ENCODE data around the gene PTPRG. TPM values are rescaled to one million over a fixed set of nuclear protein-coding genes. Genes with fewer than 3 reads are reported as not detected.

The PTPRG gene
- polyA plus RNA-seq, 1 donor (not counting 4 experiments of a cell fraction or from before 2014, with no cell fraction given), result 12.1 TPM

- Histone ChIP-seq H3K9me1 (ENCODE audit: control insufficient read depth, extremely low read depth, insufficient read depth, low read length) (no peaks in the 10 kb centered on the region), H2AFZ (ENCODE audit: control insufficient read depth, low read length) (no peak overlapping the region), H3K4me1 (ENCODE audit: control insufficient read depth, extremely low read depth, insufficient read depth, low read length) (no peaks in the 10 kb centered on the region), H3K27me3 (ENCODE audit: control insufficient read depth, extremely low read depth, insufficient read depth, low read length) (no peaks in the 10 kb centered on the region), H3K4me2 (ENCODE audit: control insufficient read depth, extremely low read depth, insufficient read depth, low read depth, low read length) (no peak overlapping the region), H3K27ac (ENCODE audit: control insufficient read depth, insufficient read depth, low read length) (no peak overlapping the region), H3K4me3 (ENCODE audit: control insufficient read depth in 2 of 3, extremely low read depth in 1 of 3, insufficient read depth in 2 of 3, low read depth in 1 of 3, low read length in 3 of 3) (no peak overlapping the region), H3K9ac (ENCODE audit: control insufficient read depth, extremely low read depth, insufficient read depth, low read length) (no peak overlapping the region), H3K36me3 (ENCODE audit: control insufficient read depth in 2 of 2, extremely low read depth in 1 of 2, insufficient read depth in 2 of 2, low read length in 2 of 2) (no peaks in the 10 kb centered on the region), H3K79me2 (ENCODE audit: control insufficient read depth, insufficient read depth, low read length) (no peaks in the 10 kb centered on the region), H3K9me3 (ENCODE audit: control insufficient read depth, low read depth, low read length) (no peaks in the 10 kb centered on the region), H4K20me1 (ENCODE audit: control insufficient read depth, extremely low read depth, insufficient read depth, low read length) (no peaks in the 10 kb centered on the region)
- dilution Hi-C loops (cut with MboI; ENCODE audit: extremely low pct_ligation_motif_present, low sequenced_read_pairs), result no loop called here
- no peak for DNase-seq (ENCODE audit: low read depth, low spot score)
- no peak for TF ChIP-seq CTCF (optimal IDR thresholded peaks at IDR 0.05 in 1 of 3, IDR thresholded peaks at IDR 0.05 in 1 of 3, conservative IDR thresholded peaks at IDR 0.05 in 1 of 3; ENCODE audit: extremely low read depth in 1 of 3, insufficient read depth in 2 of 3, low read length in 3 of 3)
- no peak for TF ChIP-seq EZH2 (IDR thresholded peaks at IDR 0.05; ENCODE audit: low read length)
- FAIRE-seq, result no peak
Measured at GRCh38 chr3:62281726-62282125, 720.4 kb downstream of the PTPRG start.

DNA sequence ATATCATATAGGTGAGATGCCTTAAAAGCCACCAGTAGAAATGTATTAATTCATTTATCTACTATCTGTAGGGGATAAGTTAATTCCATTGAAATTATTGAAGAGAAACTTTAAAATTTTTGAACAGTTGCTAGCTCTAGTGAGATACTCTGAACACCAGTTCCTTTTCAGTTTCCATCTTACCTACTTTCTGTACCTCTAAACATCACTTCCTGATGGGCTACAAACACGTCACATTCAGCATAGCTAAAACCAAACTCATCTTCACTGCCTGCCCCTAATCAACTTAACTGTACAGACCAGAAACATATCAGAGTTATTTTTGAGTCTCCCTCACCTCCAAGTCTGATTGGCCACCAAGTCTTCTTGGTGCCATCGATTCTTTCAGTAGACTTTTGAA is 723.1 kb downstream of the PTPRG start:
- no peak for TF ChIP-seq EZH2 (IDR thresholded peaks at IDR 0.05; ENCODE audit: low read length)
- TF ChIP-seq CTCF (optimal IDR thresholded peaks at IDR 0.05 in 1 of 3, IDR thresholded peaks at IDR 0.05 in 1 of 3, conservative IDR thresholded peaks at IDR 0.05 in 1 of 3; ENCODE audit: extremely low read depth in 1 of 3, insufficient read depth in 2 of 3, low read length in 3 of 3), result no peak
- DNase-seq (ENCODE audit: low read depth, low spot score) (no peak), FAIRE-seq (no peak)

More for the DNA sequence above, 723.1 kb downstream of the PTPRG start:
- H3K27me3 ChIP-seq (ENCODE audit: control insufficient read depth, extremely low read depth, insufficient read depth, low read length), result no peaks in the 10 kb centered on the region
- H2AFZ ChIP-seq (ENCODE audit: control insufficient read depth, low read length), result no peak overlapping the region
- no peak overlapping the region for H3K4me3 ChIP-seq (ENCODE audit: control insufficient read depth in 2 of 3, extremely low read depth in 1 of 3, insufficient read depth in 2 of 3, low read depth in 1 of 3, low read length in 3 of 3)
- no peaks in the 10 kb centered on the region for H4K20me1 ChIP-seq (ENCODE audit: control insufficient read depth, extremely low read depth, insufficient read depth, low read length)
- H3K36me3 ChIP-seq (ENCODE audit: control insufficient read depth in 2 of 2, extremely low read depth in 1 of 2, insufficient read depth in 2 of 2, low read length in 2 of 2), result no peaks in the 10 kb centered on the region
- H3K9me3 ChIP-seq (ENCODE audit: control insufficient read depth, low read depth, low read length), result no peaks in the 10 kb centered on the region
- H3K4me1 ChIP-seq (ENCODE audit: control insufficient read depth, extremely low read depth, insufficient read depth, low read length), result no peaks in the 10 kb centered on the region
- dilution Hi-C loops (cut with MboI; ENCODE audit: extremely low pct_ligation_motif_present, low sequenced_read_pairs), result no loop called here
- H3K27ac ChIP-seq (ENCODE audit: control insufficient read depth, insufficient read depth, low read length), result no peak overlapping the region
- no peaks in the 10 kb centered on the region for H3K9me1 ChIP-seq (ENCODE audit: control insufficient read depth, extremely low read depth, insufficient read depth, low read length)
- no peak overlapping the region for H3K4me2 ChIP-seq (ENCODE audit: control insufficient read depth, extremely low read depth, insufficient read depth, low read depth, low read length)
- no peak overlapping the region for H3K9ac ChIP-seq (ENCODE audit: control insufficient read depth, extremely low read depth, insufficient read depth, low read length)
- H3K79me2 ChIP-seq (ENCODE audit: control insufficient read depth, insufficient read depth, low read length), result no peaks in the 10 kb centered on the region

Data from keratinocyte (primary cell).